GM12878 (cell line): ENCODE results near the gene ST6GALNAC3. TPM values are rescaled to one million over a fixed set of nuclear protein-coding genes. Genes with fewer than 3 reads are reported as not detected.

ENCODE experiments used
- ATAC-seq: fragments of 200-7000 bp; cut with Tn5 transposase; 3 replicates; pipeline ENCODE4 v1.9.1; 2020; ENCODE audit warnings: mild to moderate bottlenecking, moderate library complexity
- BruUV-seq: library from RNA; stranded (reverse); fragments of 400-500 nt; replicated peaks from 2 replicates; lab custom pipeline; 2021; lab: Mats Ljungman, UMichigan
- CTCF ChIA-PET: fragments of 300-600 bp; sonication (Branson Sonifier 250); formaldehyde crosslinking; extraction: SDS; loops from one replicate; lab custom pipeline; 2021; ENCODE audit warnings: inconsistent platforms; lab: Yijun Ruan, JAX
- POLR2A ChIA-PET: fragments of 350-600 bp; formaldehyde crosslinking; extraction: SDS; loops from one replicate; lab custom pipeline; 2021; ENCODE audit warnings: inconsistent platforms; lab: Charles Lee
- RAD21 ChIA-PET: fragments of 300-600 bp; sonication (Branson Sonifier 250); formaldehyde crosslinking; loops from one replicate; lab custom pipeline; 2023; ENCODE audit warnings: antibody characterized with exemption; ENCODE audit not compliant: unreplicated experiment; lab: Charles Lee
- SMC1A ChIA-PET: fragments of 300-600 bp; sonication (Branson Sonifier 250); formaldehyde crosslinking; loops from one replicate; lab custom pipeline; 2023; ENCODE audit not compliant: unreplicated experiment, uncharacterized antibody; lab: Charles Lee
- DNase-seq: peaks from one replicate; pipeline ENCODE4 v3.0.0-alpha.2; 2011; ENCODE audit warnings: low read depth, low spot score
- FAIRE-seq: peaks from 3 replicates; lab custom pipeline; 2011; peaks lifted over from hg19 to GRCh38; lab: Jason Lieb, UNC
- H2AFZ ChIP-seq: 2 replicates; pipeline ENCODE4 v1.6.0; 2011; ENCODE audit warnings: low read depth, low read length, control low read depth; ENCODE audit not compliant: control insufficient read depth
- H3K27ac ChIP-seq: 2 replicates; pipeline ENCODE4 v1.5.1; 2011; ENCODE audit warnings: control low read depth; ENCODE audit not compliant: control insufficient read depth, insufficient read depth
- H3K27me3 ChIP-seq, 2 experiments: replicated peaks in 1 of 2; 2 replicates each; pipeline versions ENCODE4 v1.6.0 to v1.6.1; 2011; ENCODE audit warnings: low read length in 1 of 2; ENCODE audit not compliant: control insufficient read depth in 2 of 2, insufficient read depth in 2 of 2
- H3K36me3 ChIP-seq, 2 experiments: 2 replicates each; pipeline ENCODE4 v1.5.1; 2011; ENCODE audit warnings: low read length in 1 of 2; ENCODE audit not compliant: control insufficient read depth in 2 of 2, insufficient read depth in 2 of 2
- H3K4me1 ChIP-seq: 2 replicates; pipeline ENCODE4 v1.6.1; 2011; ENCODE audit warnings: mild to moderate bottlenecking, low read length, moderate library complexity, mixed read lengths; ENCODE audit not compliant: control insufficient read depth, insufficient read depth
- H3K4me2 ChIP-seq: 2 replicates; pipeline ENCODE4 v1.6.0; 2011; ENCODE audit warnings: control low read depth; ENCODE audit not compliant: control insufficient read depth, insufficient read depth
- H3K4me3 ChIP-seq: fragments of 200-600 bp; sonication (generic); 2 replicates; pipeline ENCODE4 v1.5.1; 2016
- H3K79me2 ChIP-seq: 2 replicates; pipeline ENCODE4 v1.6.0; 2011; ENCODE audit warnings: low read length; ENCODE audit not compliant: control insufficient read depth, insufficient read depth
- H3K9ac ChIP-seq: 2 replicates; pipeline ENCODE4 v1.8.0; 2011; ENCODE audit warnings: low read length, control low read depth, mixed read lengths; ENCODE audit not compliant: control insufficient read depth, insufficient read depth
- H3K9me3 ChIP-seq: replicated peaks from 3 replicates; pipeline ENCODE4 v1.5.1; 2011; ENCODE audit warnings: mild to moderate bottlenecking, low read length; ENCODE audit not compliant: control insufficient read depth, insufficient read depth
- H4K20me1 ChIP-seq: 2 replicates; pipeline ENCODE4 v1.6.0; 2011; ENCODE audit not compliant: control insufficient read depth, insufficient read depth
- ATF7 ChIP-seq: fragments of 450-650 bp; IDR thresholded peaks from 2 replicates; pipeline ENCODE4 v1.6.1; 2016; ENCODE audit warnings: low read depth, mild to moderate bottlenecking
- CREB1 ChIP-seq: IDR thresholded peaks from 2 replicates; pipeline ENCODE4 v1.6.1; 2012; ENCODE audit warnings: low read depth, mild to moderate bottlenecking, inconsistent platforms
- EP300 ChIP-seq, 2 experiments: fragments of 150-350 bp in 1 of 2; IDR thresholded peaks; 2 replicates each; pipeline ENCODE4 v1.6.1; 2011 to 2012; ENCODE audit warnings: low read depth in 2 of 2, low read length in 2 of 2, borderline replicate concordance in 1 of 2, improper control_type of control experiment in 1 of 2, inconsistent platforms in 1 of 2; ENCODE audit not compliant: control insufficient read depth in 1 of 2
- HDAC2 ChIP-seq: fragments of 200-600 bp; sonication (generic); IDR thresholded peaks from 2 replicates; pipeline ENCODE4 v1.6.1; 2017
- KAT2A ChIP-seq: conservative IDR thresholded peaks from 2 replicates; pipeline ENCODE4 v1.6.1; 2011; ENCODE audit warnings: low read depth, low read length; ENCODE audit not compliant: control insufficient read depth
- MEF2B ChIP-seq: fragments of 450-650 bp; IDR thresholded peaks from 2 replicates; pipeline ENCODE4 v1.6.1; 2018; ENCODE audit warnings: mild to moderate bottlenecking, moderate library complexity; ENCODE audit not compliant: partially characterized antibody, poor library complexity, severe bottlenecking
- SP1 ChIP-seq: IDR thresholded peaks from one replicate; pipeline ENCODE4 v1.6.1; 2011; ENCODE audit warnings: low read depth, low read length
- TCF12 ChIP-seq: IDR thresholded peaks from 2 replicates; pipeline ENCODE4 v1.6.1; 2011; ENCODE audit warnings: low read depth, mild to moderate bottlenecking, low read length
- ZBTB4 ChIP-seq: fragments of 450-650 bp; formaldehyde crosslinking; IDR thresholded peaks from 2 replicates; pipeline ENCODE4 v1.4.0; 2022; ENCODE audit warnings: mild to moderate bottlenecking, moderate library complexity
- WGBS: methylation state at CpG from one replicate; pipeline ENCODE4 v1.1.6; 2016; ENCODE audit warnings: low lambda C conversion rate; ENCODE audit not compliant: insufficient replicate concordance, insufficient coverage; ENCODE audit errors: missing lambda C conversion rate; 5-methylcytosine and 5-hydroxymethylcytosine counted together
- in situ Hi-C: fragments of 300-500 bp; cut with MboI; formaldehyde crosslinking; loops from 9 replicates; pipeline ENCODE4 v1.14.3; 2018; ENCODE audit warnings: mixed read lengths
- intact Hi-C: fragments of 100-400 bp; cut with micrococcal nuclease; formaldehyde crosslinking; loops from one replicate; pipeline ENCODE4 v1.14.2; 2022; ENCODE audit not compliant: unreplicated experiment
- polyA plus RNA-seq, 11 experiments: library from polyadenylated mRNA; depleted of rRNA in 4 of 11; unstranded in 6 of 11; stranded (reverse) in 5 of 11; fragments of >200 nt; fragmentation: Nextera tagmentation in 4 of 11; fragmentation: Illumina TruSeq in 1 of 11; extraction: Ambion mirVana in 4 of 11; extraction: Trizol in 1 of 11; gene quantifications; 1 replicate in 1 of 11; 2 replicates in 10 of 11; pipeline versions ENCODE4 v1.2.1 to v1.2.3, GENCODE V29; 2011 to 2016; ENCODE audit warnings: inconsistent platforms in 2 of 11, missing spikeins in 2 of 11, low read depth in 1 of 11
- total RNA-seq, 4 experiments: library from RNA; depleted of rRNA in 3 of 4; stranded (reverse); fragments of >200 nt in 3 of 4; fragmentation: Illumina TruSeq in 1 of 4; extraction: Trizol in 1 of 4; gene quantifications; 2 replicates each; pipeline versions ENCODE4 v1.2.1 to v1.2.3, GENCODE V29; 2013 to 2021

Gene ST6GALNAC3
- total and polyA plus RNA-seq, 10 of the 15 experiments (the other 5 are each of a cell fraction or from before 2014, with no cell fraction given): 0.04 to 0.68 (median 0.18) TPM; not detected in 3

GRCh38 chr1:76336931-76337371 lies 262.4 kb downstream of the ST6GALNAC3 start (continued):
- TF ChIP-seq EP300 (IDR thresholded peaks at IDR 0.05; ENCODE audit: borderline replicate concordance in 1 of 2, control insufficient read depth in 1 of 2, low read depth in 2 of 2, low read length in 2 of 2): no peak

GRCh38 chr1:76337542-76338219 lies 263.1 kb downstream of the ST6GALNAC3 start:
- no peak for TF ChIP-seq TCF12
- TF ChIP-seq KAT2A: no peak
- TF ChIP-seq HDAC2: no peak
- TF ChIP-seq MEF2B: no peak
- TF ChIP-seq ATF7: no peak
- no peak for TF ChIP-seq SP1
- TF ChIP-seq CREB1: no peak
- no peak for TF ChIP-seq ZBTB4 (CRISPR knock-in tag)
- TF ChIP-seq, all 136 proteins: peak for 0
- Histone ChIP-seq H4K20me1 (no peaks in the 10 kb centered on the region), H3K27me3 (no peaks in the 10 kb centered on the region), H3K9me3 (no peaks in the 10 kb centered on the region), H3K4me1 (no peaks in the 10 kb centered on the region), H3K9ac (no peak overlapping the region), H2AFZ (no peak overlapping the region), H3K4me3 (no peak overlapping the region), H3K4me2 (no peak overlapping the region), H3K79me2 (no peaks in the 10 kb centered on the region), H3K27ac (no peak overlapping the region), H3K36me3 (no peaks in the 10 kb centered on the region)
- 13% methylated on average over 7 of the region's 7 CpGs for WGBS
- intact Hi-C loops: loop anchor here (10.0 kb wide), 2 partner anchors 207 to 527 kb away; partner anchors contain the start of gene ST6GALNAC5
- ChIA-PET POLR2A (no interaction called here), SMC1A (no interaction called here), CTCF (no interaction called here), RAD21 (no interaction called here)
- BruUV-seq: no TSS peak
- ATAC-seq (no peak), DNase-seq (no peak), FAIRE-seq (no peak)
- in situ Hi-C loops: loop anchor here (10.0 kb wide), 1 partner anchor 807 kb away; no protein-coding TSS in a partner anchor
